Glutamatergic neuron (in vitro differentiated cells): ENCODE measurements around the gene MTRR. TPM values are rescaled to one million over a fixed set of nuclear protein-coding genes. Genes with fewer than 3 reads are reported as not detected.

Source experiments
- DNase-seq: peaks from one replicate; pipeline ENCODE4 v3.0.0; 2022
- H3K27ac Mint-ChIP-seq: one replicate; pipeline ENCODE4 v1.8.0; 2020; ENCODE audit warnings: mild to moderate bottlenecking, mixed read lengths, inconsistent platforms; ENCODE audit not compliant: unreplicated experiment
- H3K27me3 Mint-ChIP-seq: one replicate; pipeline ENCODE4 v1.8.0; 2020; ENCODE audit warnings: mild to moderate bottlenecking, moderate library complexity, mixed read lengths, inconsistent platforms; ENCODE audit not compliant: unreplicated experiment
- H3K36me3 Mint-ChIP-seq: one replicate; pipeline ENCODE4 v1.8.0; 2020; ENCODE audit warnings: mild to moderate bottlenecking, mixed read lengths, inconsistent platforms; ENCODE audit not compliant: unreplicated experiment
- H3K4me1 Mint-ChIP-seq: one replicate; pipeline ENCODE4 v1.8.0; 2020; ENCODE audit warnings: mild to moderate bottlenecking, low read depth, mixed read lengths, inconsistent platforms; ENCODE audit not compliant: unreplicated experiment
- H3K4me3 Mint-ChIP-seq: one replicate; pipeline ENCODE4 v1.8.0; 2020; ENCODE audit warnings: mild to moderate bottlenecking, mixed read lengths, inconsistent platforms; ENCODE audit not compliant: unreplicated experiment
- H3K9me3 Mint-ChIP-seq: one replicate; pipeline ENCODE4 v1.8.0; 2020; ENCODE audit warnings: mild to moderate bottlenecking, moderate library complexity, mixed read lengths, inconsistent platforms; ENCODE audit not compliant: unreplicated experiment
- CTCF ChIP-seq: fragments of 200-600 bp; sonication (generic); IDR thresholded peaks from one replicate; pipeline ENCODE4 v1.5.0; 2021; ENCODE audit not compliant: partially characterized antibody, unreplicated experiment
- total RNA-seq: library from RNA; stranded (reverse); fragmentation: NEBNext Ultra II Directional; extraction: Animal tissue kit (Norgen Biotek cat#: 25700); gene quantifications from one replicate; pipeline ENCODE4 v1.2.1, GENCODE V29; 2021; ENCODE audit not compliant: unreplicated experiment

Gene MTRR
- total RNA-seq, 1 donor from 2014 or later = 37.9 TPM

GRCh38 chr5:7850395-7851239 lies 18.3 kb upstream of the MTRR start, which contains the start of gene CFAP90:
Gene CFAP90, minus strand, starts transcription at chr5:7851133. Its CDS starts 112 bp downstream, at chr5:7851021.
- H3K9me3 Mint-ChIP-seq = peaks cover 4% of the 10 kb centered on the region
- peaks cover 7% of the 10 kb centered on the region for H3K27me3 Mint-ChIP-seq
- peak; percentile 55 for TF ChIP-seq CTCF
- peaks cover 4% of the 10 kb centered on the region for H3K36me3 Mint-ChIP-seq
- H3K4me1 Mint-ChIP-seq = peaks cover 4% of the 10 kb centered on the region
- peak within 1 kb of the TSS; percentile 90 for H3K4me3 Mint-ChIP-seq
- peak; percentile 87 for DNase-seq
- no peak within 1 kb of the TSS for H3K27ac Mint-ChIP-seq

- no peak for DNase-seq
- no peak overlapping the region for H3K27ac Mint-ChIP-seq
- peaks cover 4% of the 10 kb centered on the region for H3K4me1 Mint-ChIP-seq
- peaks cover 7% of the 10 kb centered on the region for H3K27me3 Mint-ChIP-seq
- H3K4me3 Mint-ChIP-seq = peak overlapping the region; percentile 74
- H3K9me3 Mint-ChIP-seq = peaks cover 4% of the 10 kb centered on the region
- TF ChIP-seq CTCF = no peak
- H3K36me3 Mint-ChIP-seq = peaks cover 4% of the 10 kb centered on the region
Measured at GRCh38 chr5:7851240-7851592, 17.7 kb upstream of the MTRR start.

GRCh38 chr5:7851617-7852289 lies 17.2 kb upstream of the MTRR start:
- H3K27me3 Mint-ChIP-seq = peaks cover 7% of the 10 kb centered on the region

GRCh38 chr5:7852542-7852941 lies 16.4 kb upstream of the MTRR start:
- TF ChIP-seq CTCF = no peak
- no peak for DNase-seq
- Mint-ChIP-seq H3K4me3 (peak overlapping the region; percentile 50), H3K27me3 (peaks cover 7% of the 10 kb centered on the region), H3K4me1 (peaks cover 4% of the 10 kb centered on the region), H3K36me3 (peaks cover 4% of the 10 kb centered on the region), H3K27ac (no peak overlapping the region), H3K9me3 (peaks cover 4% of the 10 kb centered on the region)

More at GRCh38 chr5:7851617-7852289, 17.2 kb upstream of the MTRR start:
- Mint-ChIP-seq H3K9me3 (peaks cover 4% of the 10 kb centered on the region), H3K27ac (no peak overlapping the region), H3K4me1 (peaks cover 4% of the 10 kb centered on the region), H3K4me3 (no peak overlapping the region), H3K36me3 (peaks cover 4% of the 10 kb centered on the region)
- no peak for TF ChIP-seq CTCF
- no peak for DNase-seq

- DNase-seq = no peak
- H3K36me3 Mint-ChIP-seq = peaks cover 4% of the 10 kb centered on the region
- H3K27me3 Mint-ChIP-seq = peaks cover 7% of the 10 kb centered on the region
- H3K9me3 Mint-ChIP-seq = peaks cover 4% of the 10 kb centered on the region
- peaks cover 2% of the 10 kb centered on the region for H3K4me1 Mint-ChIP-seq
- TF ChIP-seq CTCF = no peak
- no peak overlapping the region for H3K4me3 Mint-ChIP-seq
- H3K27ac Mint-ChIP-seq = no peak overlapping the region
Measured at GRCh38 chr5:7852988-7853387, 16.0 kb upstream of the MTRR start.
